Progenitor cell of endocrine pancreas (in vitro differentiated cells): Measurements from ENCODE around the gene GPR173. TPM values are rescaled to one million over a fixed set of nuclear protein-coding genes. Genes with fewer than 3 reads are reported as not detected.

Experiments
- DNase-seq: peaks from one replicate; pipeline ENCODE4 v3.0.0; 2021; ENCODE audit warnings: low spot score; ENCODE audit not compliant: unreplicated experiment
- H3K27ac Mint-ChIP-seq: 2 replicates; pipeline ENCODE4 v1.8.0; 2021; ENCODE audit warnings: mild to moderate bottlenecking, moderate library complexity, mixed read lengths
- H3K27me3 Mint-ChIP-seq: 2 replicates; pipeline ENCODE4 v1.8.0; 2021; ENCODE audit warnings: mixed read lengths
- H3K36me3 Mint-ChIP-seq: 2 replicates; pipeline ENCODE4 v1.8.0; 2022; ENCODE audit warnings: mixed read lengths; ENCODE audit not compliant: insufficient read depth
- H3K4me1 Mint-ChIP-seq: 2 replicates; pipeline ENCODE4 v1.8.0; 2021; ENCODE audit warnings: low read depth, mixed read lengths
- H3K4me3 Mint-ChIP-seq: 2 replicates; pipeline ENCODE4 v1.8.0; 2021; ENCODE audit warnings: low read depth, mild to moderate bottlenecking, moderate library complexity, mixed read lengths
- H3K9me3 Mint-ChIP-seq: 2 replicates; pipeline ENCODE4 v1.8.0; 2021; ENCODE audit warnings: low read depth, mixed read lengths
- CTCF ChIP-seq: fragments of 200-600 bp; sonication (generic); IDR thresholded peaks from one replicate; pipeline ENCODE4 v1.5.0; 2021; ENCODE audit warnings: antibody characterized with exemption, mild to moderate bottlenecking; ENCODE audit not compliant: unreplicated experiment
- total RNA-seq: library from RNA; stranded (reverse); gene quantifications from 2 replicates; pipeline ENCODE4 v1.2.1, GENCODE V29; 2021

GPR173 gene
- total RNA-seq, 1 donor from 2014 or later: 19.4 TPM

GRCh38 chrX:53080628-53081580, 32.3 kb downstream of the GPR173 start:
- no peak for TF ChIP-seq CTCF
- Mint-ChIP-seq H3K4me1 (peaks cover 19% of the 10 kb centered on the region), H3K9me3 (peaks cover 10% of the 10 kb centered on the region), H3K27me3 (no peaks in the 10 kb centered on the region), H3K36me3 (peaks cover 9% of the 10 kb centered on the region), H3K27ac (peak overlapping the region; percentile 88), H3K4me3 (peak overlapping the region; percentile 67)
- no peak for DNase-seq

GRCh38 chrX:53081925-53082772, 33.6 kb downstream of the GPR173 start, which contains the start of gene TSPYL2:
Gene TSPYL2 (plus strand): TSS chrX:53082367. CDS start chrX:53082499, 132 bp downstream.
- Mint-ChIP-seq H3K36me3 (peaks cover 12% of the 10 kb centered on the region), H3K27ac (peak within 1 kb of the TSS; percentile 96), H3K4me3 (peak within 1 kb of the TSS; percentile 89), H3K27me3 (no peaks in the 10 kb centered on the region), H3K4me1 (peaks cover 19% of the 10 kb centered on the region), H3K9me3 (peaks cover 10% of the 10 kb centered on the region)
- DNase-seq: peak; percentile 82
- TF ChIP-seq CTCF: no peak

GRCh38 chrX:53082773-53083616, 34.4 kb downstream of the GPR173 start:
- peaks cover 10% of the 10 kb centered on the region for H3K9me3 Mint-ChIP-seq
- DNase-seq: no peak
- H3K4me3 Mint-ChIP-seq: peak overlapping the region; percentile 89
- no peak for TF ChIP-seq CTCF
- H3K36me3 Mint-ChIP-seq: peaks cover 11% of the 10 kb centered on the region
- H3K27ac Mint-ChIP-seq: peak overlapping the region; percentile 82
- H3K4me1 Mint-ChIP-seq: peaks cover 19% of the 10 kb centered on the region
- H3K27me3 Mint-ChIP-seq: no peaks in the 10 kb centered on the region

GRCh38 chrX:53084043-53084570, 35.5 kb downstream of the GPR173 start:
- DNase-seq: no peak
- Mint-ChIP-seq H3K27me3 (no peaks in the 10 kb centered on the region), H3K9me3 (peaks cover 12% of the 10 kb centered on the region), H3K4me3 (peak overlapping the region; percentile 89), H3K4me1 (peaks cover 25% of the 10 kb centered on the region), H3K27ac (no peak overlapping the region), H3K36me3 (peaks cover 15% of the 10 kb centered on the region)
- TF ChIP-seq CTCF: no peak
